OCI-LY1 (cell line): Measurements from ENCODE around the gene ATF2.

Experiments used
- H2AFZ ChIP-seq: fragments of 200-600 bp; sonication (generic), shearing (Covaris generic); 2 replicates; pipeline ENCODE4 v1.6.0; 2014; ENCODE audit warnings: antibody characterized with exemption, mild to moderate bottlenecking, low read length
- H3F3A ChIP-seq: fragments of 200-600 bp; sonication (generic), shearing (Covaris generic); 2 replicates; pipeline ENCODE4 v1.6.0; 2014; ENCODE audit warnings: mild to moderate bottlenecking, antibody characterized with exemption, low read length, moderate library complexity; ENCODE audit not compliant: insufficient read depth
- H3K27ac ChIP-seq: fragments of 200-600 bp; sonication (generic); 2 replicates; pipeline ENCODE4 v1.5.1; 2014; ENCODE audit warnings: low read length, mixed run types, mild to moderate bottlenecking, low read depth; ENCODE audit not compliant: poor library complexity, severe bottlenecking
- H3K27me3 ChIP-seq: fragments of 200-600 bp; sonication (generic); 2 replicates; pipeline ENCODE4 v1.6.0; 2014; ENCODE audit warnings: antibody characterized with exemption, mild to moderate bottlenecking, low read length, moderate library complexity; ENCODE audit not compliant: insufficient read depth
- H3K36me3 ChIP-seq: fragments of 200-600 bp; sonication (generic); 2 replicates; pipeline ENCODE4 v1.6.1; 2014; ENCODE audit warnings: mild to moderate bottlenecking, antibody characterized with exemption, low read length, moderate library complexity, mixed read lengths; ENCODE audit not compliant: insufficient read depth
- H3K4me1 ChIP-seq: fragments of 200-600 bp; sonication (generic); 2 replicates; pipeline ENCODE4 v1.5.1; 2014; ENCODE audit warnings: mild to moderate bottlenecking, low read length, moderate library complexity; ENCODE audit not compliant: insufficient read depth, severe bottlenecking
- H3K4me2 ChIP-seq: fragments of 200-600 bp; sonication (generic), shearing (Covaris generic); 2 replicates; pipeline ENCODE4 v1.6.1; 2014; ENCODE audit warnings: low read length
- H3K4me3 ChIP-seq: fragments of 200-600 bp; sonication (generic); 2 replicates; pipeline ENCODE4 v1.5.1; 2014; ENCODE audit warnings: low read length, low read depth, mild to moderate bottlenecking, mixed read lengths; ENCODE audit not compliant: poor library complexity, severe bottlenecking
- H3K79me2 ChIP-seq: fragments of 200-600 bp; shearing (Covaris generic); 2 replicates; pipeline ENCODE4 v1.6.1; 2016; ENCODE audit warnings: mixed run types, low read length, mixed read lengths; ENCODE audit not compliant: insufficient read depth
- H3K9ac ChIP-seq: fragments of 200-600 bp; sonication (generic), shearing (Covaris generic); 2 replicates; pipeline ENCODE4 v1.6.1; 2014; ENCODE audit warnings: mild to moderate bottlenecking, low read length, mixed read lengths
- H3K9me2 ChIP-seq: fragments of 200-600 bp; sonication (generic), shearing (Covaris generic); 2 replicates; pipeline ENCODE4 v1.6.1; 2014; ENCODE audit warnings: low read depth, mild to moderate bottlenecking, low read length, mixed read lengths
- H3K9me3 ChIP-seq: fragments of 200-600 bp; shearing (Covaris generic); 2 replicates; pipeline ENCODE4 v1.6.1; 2014; ENCODE audit warnings: low read length, mixed read lengths
- H4K20me1 ChIP-seq: fragments of 200-600 bp; sonication (generic), shearing (Covaris generic); 2 replicates; pipeline ENCODE4 v1.6.0; 2016; ENCODE audit warnings: mild to moderate bottlenecking, low read length; ENCODE audit not compliant: insufficient read depth
- EZH2 ChIP-seq: fragments of 200-600 bp; sonication (generic), shearing (Covaris generic); IDR thresholded peaks from 2 replicates; pipeline ENCODE4 v1.8.0; 2017; ENCODE audit warnings: borderline replicate concordance, mixed run types, mild to moderate bottlenecking, antibody characterized with exemption, low read length, moderate library complexity, mixed read lengths
- TF ChIP-seq, protein P1 (sequence below): fragments of 200-600 bp; sonication (generic), shearing (Covaris generic); IDR thresholded peaks from 2 replicates; pipeline ENCODE4 v1.5.1; 2017; ENCODE audit warnings: mild to moderate bottlenecking, antibody characterized with exemption, low read length, moderate library complexity, mixed read lengths

ATF2 gene, protein sequence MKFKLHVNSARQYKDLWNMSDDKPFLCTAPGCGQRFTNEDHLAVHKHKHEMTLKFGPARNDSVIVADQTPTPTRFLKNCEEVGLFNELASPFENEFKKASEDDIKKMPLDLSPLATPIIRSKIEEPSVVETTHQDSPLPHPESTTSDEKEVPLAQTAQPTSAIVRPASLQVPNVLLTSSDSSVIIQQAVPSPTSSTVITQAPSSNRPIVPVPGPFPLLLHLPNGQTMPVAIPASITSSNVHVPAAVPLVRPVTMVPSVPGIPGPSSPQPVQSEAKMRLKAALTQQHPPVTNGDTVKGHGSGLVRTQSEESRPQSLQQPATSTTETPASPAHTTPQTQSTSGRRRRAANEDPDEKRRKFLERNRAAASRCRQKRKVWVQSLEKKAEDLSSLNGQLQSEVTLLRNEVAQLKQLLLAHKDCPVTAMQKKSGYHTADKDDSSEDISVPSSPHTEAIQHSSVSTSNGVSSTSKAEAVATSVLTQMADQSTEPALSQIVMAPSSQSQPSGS

DNA sequence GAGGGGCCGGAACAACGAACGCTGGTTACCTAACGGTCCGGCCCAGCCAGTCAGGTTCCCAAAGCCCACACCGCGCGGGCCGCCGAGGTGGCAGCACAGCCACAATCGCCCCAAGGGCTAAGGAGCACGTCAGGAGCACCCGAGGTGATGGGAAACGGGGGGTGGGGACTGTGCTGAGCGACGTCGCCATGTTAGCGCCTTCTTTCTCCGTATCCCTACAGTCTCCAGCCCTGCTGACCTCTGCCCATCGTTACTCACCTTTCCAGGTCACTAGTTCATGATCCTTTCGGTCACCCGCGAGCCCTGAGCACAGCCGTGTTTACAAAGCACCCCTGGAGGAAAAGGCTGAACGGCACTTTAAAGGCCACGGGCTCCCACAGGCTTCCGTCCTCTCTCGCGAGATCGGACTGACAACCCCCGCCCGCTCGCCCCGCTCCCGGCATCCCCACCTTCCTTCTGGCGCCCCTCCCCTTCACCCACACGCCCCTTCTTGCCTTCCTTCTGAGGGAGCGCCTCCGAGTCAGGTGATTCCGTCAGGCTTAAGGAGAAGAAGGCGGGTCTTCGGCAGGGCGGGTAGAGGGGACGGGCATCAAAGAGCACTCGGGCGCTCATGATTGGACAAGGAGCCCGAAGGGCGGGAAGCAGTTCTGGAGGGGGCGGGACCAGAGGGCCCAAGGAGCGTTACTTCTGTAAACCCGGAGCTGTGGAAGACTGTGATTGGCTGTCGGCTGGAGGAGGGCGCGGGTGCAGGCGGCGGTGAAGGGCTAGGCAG is at the start of gene ATF2:
ATF2 (minus strand) TSS at position 412 of the 772 bp plus-strand sequence. CDS start 31,760 bp downstream, outside the sequence.
- peaks cover 47% of the 10 kb centered on the region for H3K79me2 ChIP-seq
- H3K4me1 ChIP-seq: peaks cover 29% of the 10 kb centered on the region
- H3K4me2 ChIP-seq: peak within 1 kb of the TSS; percentile 78
- H3K9me2 ChIP-seq: no peaks in the 10 kb centered on the region
- TF ChIP-seq, protein P1, sequence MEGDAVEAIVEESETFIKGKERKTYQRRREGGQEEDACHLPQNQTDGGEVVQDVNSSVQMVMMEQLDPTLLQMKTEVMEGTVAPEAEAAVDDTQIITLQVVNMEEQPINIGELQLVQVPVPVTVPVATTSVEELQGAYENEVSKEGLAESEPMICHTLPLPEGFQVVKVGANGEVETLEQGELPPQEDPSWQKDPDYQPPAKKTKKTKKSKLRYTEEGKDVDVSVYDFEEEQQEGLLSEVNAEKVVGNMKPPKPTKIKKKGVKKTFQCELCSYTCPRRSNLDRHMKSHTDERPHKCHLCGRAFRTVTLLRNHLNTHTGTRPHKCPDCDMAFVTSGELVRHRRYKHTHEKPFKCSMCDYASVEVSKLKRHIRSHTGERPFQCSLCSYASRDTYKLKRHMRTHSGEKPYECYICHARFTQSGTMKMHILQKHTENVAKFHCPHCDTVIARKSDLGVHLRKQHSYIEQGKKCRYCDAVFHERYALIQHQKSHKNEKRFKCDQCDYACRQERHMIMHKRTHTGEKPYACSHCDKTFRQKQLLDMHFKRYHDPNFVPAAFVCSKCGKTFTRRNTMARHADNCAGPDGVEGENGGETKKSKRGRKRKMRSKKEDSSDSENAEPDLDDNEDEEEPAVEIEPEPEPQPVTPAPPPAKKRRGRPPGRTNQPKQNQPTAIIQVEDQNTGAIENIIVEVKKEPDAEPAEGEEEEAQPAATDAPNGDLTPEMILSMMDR: no peak
- TF ChIP-seq EZH2: no peak
- peaks cover 3% of the 10 kb centered on the region; the same call in 1 of the 2 replicates for H3K36me3 ChIP-seq
- H3K9me3 ChIP-seq: no peaks in the 10 kb centered on the region
- H3K27ac ChIP-seq: peak within 1 kb of the TSS; percentile 63
- H3K9ac ChIP-seq: peak within 1 kb of the TSS; percentile 91
- H3K27me3 ChIP-seq: no peaks in the 10 kb centered on the region
- no peaks in the 10 kb centered on the region for H4K20me1 ChIP-seq
- peak within 1 kb of the TSS; percentile 98 for H3K4me3 ChIP-seq
- H3F3A ChIP-seq: no peaks in the 10 kb centered on the region
- peak within 1 kb of the TSS; percentile 38; the same call in 1 of the 2 replicates for H2AFZ ChIP-seq

DNA sequence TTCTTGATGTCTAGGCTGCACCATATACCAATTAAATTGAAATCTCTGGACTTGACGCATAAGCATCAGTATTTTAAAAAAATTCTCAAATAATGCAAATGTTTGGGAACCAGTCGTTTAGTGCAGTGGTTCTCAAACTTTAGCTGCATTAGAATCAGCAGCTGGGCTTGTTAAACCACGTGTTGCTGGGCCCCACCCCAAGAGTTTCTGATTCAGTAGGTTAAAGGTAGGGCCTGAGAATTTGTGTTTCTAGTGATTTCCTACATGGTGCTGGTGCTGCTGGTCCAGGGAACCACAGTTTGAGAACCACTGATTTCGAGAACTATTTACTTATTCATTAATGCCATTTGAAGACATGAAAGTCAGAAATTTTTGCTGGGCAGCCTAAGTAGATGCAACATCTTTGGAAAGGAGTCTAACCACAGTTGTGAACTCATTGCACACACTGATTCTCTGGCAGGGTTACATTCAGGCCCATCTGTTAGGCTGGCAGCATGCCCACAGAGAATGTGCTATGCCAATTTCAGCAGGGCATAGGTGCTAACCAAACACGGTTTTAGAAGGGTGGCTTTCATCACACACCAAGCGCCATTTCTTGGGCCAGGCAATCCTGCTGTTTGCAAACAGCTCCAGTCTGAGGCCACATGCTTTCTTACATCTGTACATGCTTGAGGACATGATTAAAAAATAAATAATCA is 39.9 kb upstream of the ATF2 start:
- H3K9me2 ChIP-seq: no peaks in the 10 kb centered on the region
- H3K4me1 ChIP-seq: peaks cover 3% of the 10 kb centered on the region
- H3K79me2 ChIP-seq: no peaks in the 10 kb centered on the region
- H2AFZ ChIP-seq: no peak overlapping the region
- no peaks in the 10 kb centered on the region for H3K9me3 ChIP-seq
- no peaks in the 10 kb centered on the region for H3F3A ChIP-seq
- no peak overlapping the region for H3K4me3 ChIP-seq
- TF ChIP-seq EZH2: no peak
- TF ChIP-seq, protein P1: no peak
- no peaks in the 10 kb centered on the region for H4K20me1 ChIP-seq
- H3K4me2 ChIP-seq: no peak overlapping the region
- no peaks in the 10 kb centered on the region for H3K36me3 ChIP-seq
- H3K27ac ChIP-seq: no peak overlapping the region
- H3K9ac ChIP-seq: no peak overlapping the region
- no peaks in the 10 kb centered on the region for H3K27me3 ChIP-seq

DNA sequence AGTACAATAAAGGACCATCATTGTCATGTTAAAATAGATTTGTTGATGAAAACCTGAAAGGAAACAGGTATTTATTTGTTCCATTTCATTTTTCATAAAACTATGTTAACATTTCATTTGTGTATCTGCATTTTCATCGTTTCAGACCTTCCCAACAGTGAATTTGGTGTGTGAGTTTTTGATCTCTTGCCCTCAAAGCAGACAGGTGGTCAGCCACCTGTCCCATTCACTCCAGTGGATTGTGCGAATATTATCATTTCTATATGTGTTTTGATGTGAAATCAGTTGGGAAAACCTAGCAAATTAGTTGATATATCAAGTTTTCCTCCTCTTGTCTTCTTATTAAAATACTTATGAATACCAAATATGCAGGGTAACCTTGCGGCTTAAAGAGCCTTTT is 38.9 kb upstream of the ATF2 start:
- no peaks in the 10 kb centered on the region for H3K27me3 ChIP-seq
- H3K27ac ChIP-seq: no peak overlapping the region
- no peak overlapping the region for H3K9ac ChIP-seq
- H3F3A ChIP-seq: no peaks in the 10 kb centered on the region
- no peaks in the 10 kb centered on the region for H3K36me3 ChIP-seq
- H3K79me2 ChIP-seq: no peaks in the 10 kb centered on the region
- no peaks in the 10 kb centered on the region for H3K9me2 ChIP-seq
- no peak overlapping the region for H3K4me2 ChIP-seq
- no peak overlapping the region for H3K4me3 ChIP-seq
- no peak overlapping the region for H2AFZ ChIP-seq
- H4K20me1 ChIP-seq: no peaks in the 10 kb centered on the region
- TF ChIP-seq, protein P1: no peak
- TF ChIP-seq EZH2: no peak
- H3K9me3 ChIP-seq: no peaks in the 10 kb centered on the region
- peaks cover 3% of the 10 kb centered on the region for H3K4me1 ChIP-seq
